ENCODE data around the gene BCAT1.

- TF ChIP-seq, protein P1, sequence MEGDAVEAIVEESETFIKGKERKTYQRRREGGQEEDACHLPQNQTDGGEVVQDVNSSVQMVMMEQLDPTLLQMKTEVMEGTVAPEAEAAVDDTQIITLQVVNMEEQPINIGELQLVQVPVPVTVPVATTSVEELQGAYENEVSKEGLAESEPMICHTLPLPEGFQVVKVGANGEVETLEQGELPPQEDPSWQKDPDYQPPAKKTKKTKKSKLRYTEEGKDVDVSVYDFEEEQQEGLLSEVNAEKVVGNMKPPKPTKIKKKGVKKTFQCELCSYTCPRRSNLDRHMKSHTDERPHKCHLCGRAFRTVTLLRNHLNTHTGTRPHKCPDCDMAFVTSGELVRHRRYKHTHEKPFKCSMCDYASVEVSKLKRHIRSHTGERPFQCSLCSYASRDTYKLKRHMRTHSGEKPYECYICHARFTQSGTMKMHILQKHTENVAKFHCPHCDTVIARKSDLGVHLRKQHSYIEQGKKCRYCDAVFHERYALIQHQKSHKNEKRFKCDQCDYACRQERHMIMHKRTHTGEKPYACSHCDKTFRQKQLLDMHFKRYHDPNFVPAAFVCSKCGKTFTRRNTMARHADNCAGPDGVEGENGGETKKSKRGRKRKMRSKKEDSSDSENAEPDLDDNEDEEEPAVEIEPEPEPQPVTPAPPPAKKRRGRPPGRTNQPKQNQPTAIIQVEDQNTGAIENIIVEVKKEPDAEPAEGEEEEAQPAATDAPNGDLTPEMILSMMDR (conservative IDR thresholded peaks at IDR 0.05 in 1 of 2, IDR thresholded peaks at IDR 0.05 in 1 of 2; ENCODE audit: extremely low read depth in 1 of 2, insufficient read depth in 1 of 2, low read depth in 1 of 2, low read length in 2 of 2) = no peak
- no peak for TF ChIP-seq EZH2 (IDR thresholded peaks at IDR 0.05; ENCODE audit: borderline replicate concordance, low read length)
These were observed 50.3 kb downstream of the BCAT1 start for GRCh38 chr12:24898606-24899005.
